Thyroid gland (tissue), 4 donors: Measurements from ENCODE around the gene ETFDH.

Source experiments
- POLR2A ChIP-seq, 2 donors: fragments of 450-650 bp; IDR thresholded peaks; one replicate each; pipeline ENCODE4 v1.6.1; 2017; ENCODE audit warnings: antibody characterized with exemption in 2 of 2, mild to moderate bottlenecking in 2 of 2, moderate library complexity in 1 of 2
- TF ChIP-seq, protein P1 (sequence below), 6 experiments: fragments of 200-600 bp in 3 of 6; fragments of 450-650 bp in 3 of 6; sonication (generic) in 3 of 6; IDR thresholded peaks; one replicate each; pipeline ENCODE4 v1.5.1; 2016 to 2019; ENCODE audit warnings: antibody characterized with exemption in 6 of 6, mild to moderate bottlenecking in 2 of 6, inconsistent platforms in 1 of 6, moderate library complexity in 1 of 6

DNA sequence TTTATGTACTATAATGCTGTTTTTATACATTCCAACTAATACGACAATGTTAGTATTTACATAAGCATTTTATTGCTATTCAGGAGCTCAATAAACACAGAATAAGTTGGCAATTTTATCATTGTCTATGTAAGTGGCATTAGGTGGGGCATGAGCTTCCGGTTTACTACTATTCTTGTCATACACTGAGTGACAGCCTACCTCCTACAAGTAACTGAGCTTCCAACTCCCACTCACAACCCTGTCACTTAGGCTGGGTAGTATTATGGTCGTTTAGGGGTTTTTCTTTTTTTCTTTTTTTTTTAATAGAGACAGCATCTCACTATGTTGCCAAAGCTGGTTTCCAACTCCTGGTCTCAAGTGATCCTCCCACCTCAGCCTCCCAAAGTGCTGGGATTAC lies 43.7 kb downstream of the ETFDH start:
- TF ChIP-seq, protein P1, sequence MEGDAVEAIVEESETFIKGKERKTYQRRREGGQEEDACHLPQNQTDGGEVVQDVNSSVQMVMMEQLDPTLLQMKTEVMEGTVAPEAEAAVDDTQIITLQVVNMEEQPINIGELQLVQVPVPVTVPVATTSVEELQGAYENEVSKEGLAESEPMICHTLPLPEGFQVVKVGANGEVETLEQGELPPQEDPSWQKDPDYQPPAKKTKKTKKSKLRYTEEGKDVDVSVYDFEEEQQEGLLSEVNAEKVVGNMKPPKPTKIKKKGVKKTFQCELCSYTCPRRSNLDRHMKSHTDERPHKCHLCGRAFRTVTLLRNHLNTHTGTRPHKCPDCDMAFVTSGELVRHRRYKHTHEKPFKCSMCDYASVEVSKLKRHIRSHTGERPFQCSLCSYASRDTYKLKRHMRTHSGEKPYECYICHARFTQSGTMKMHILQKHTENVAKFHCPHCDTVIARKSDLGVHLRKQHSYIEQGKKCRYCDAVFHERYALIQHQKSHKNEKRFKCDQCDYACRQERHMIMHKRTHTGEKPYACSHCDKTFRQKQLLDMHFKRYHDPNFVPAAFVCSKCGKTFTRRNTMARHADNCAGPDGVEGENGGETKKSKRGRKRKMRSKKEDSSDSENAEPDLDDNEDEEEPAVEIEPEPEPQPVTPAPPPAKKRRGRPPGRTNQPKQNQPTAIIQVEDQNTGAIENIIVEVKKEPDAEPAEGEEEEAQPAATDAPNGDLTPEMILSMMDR (IDR thresholded peaks at IDR 0.05): no peak
- no peak for TF ChIP-seq POLR2A (IDR thresholded peaks at IDR 0.05)
